GM13977 (cell line): ENCODE results near the gene MAN1B1.

Source experiments
- DNase-seq: peaks from one replicate; pipeline ENCODE4 v3.0.0; 2012; ENCODE audit warnings: low spot score
- in situ Hi-C: fragments of 300-500 bp; cut with MboI; formaldehyde crosslinking; loops from one replicate; pipeline ENCODE4 v1.12.0; 2022; ENCODE audit warnings: low sequenced_read_pairs, low pct_unique_long_range_greater_than_20kb, mixed read lengths, inconsistent platforms; ENCODE audit not compliant: unreplicated experiment
- TF ChIP-seq, protein P1 (sequence below): IDR thresholded peaks from 2 replicates; pipeline ENCODE4 v1.5.1; 2012; ENCODE audit warnings: mild to moderate bottlenecking, control low read depth; ENCODE audit not compliant: insufficient read depth; ENCODE audit errors: extremely low read depth, missing control alignments

Gene MAN1B1

DNA sequence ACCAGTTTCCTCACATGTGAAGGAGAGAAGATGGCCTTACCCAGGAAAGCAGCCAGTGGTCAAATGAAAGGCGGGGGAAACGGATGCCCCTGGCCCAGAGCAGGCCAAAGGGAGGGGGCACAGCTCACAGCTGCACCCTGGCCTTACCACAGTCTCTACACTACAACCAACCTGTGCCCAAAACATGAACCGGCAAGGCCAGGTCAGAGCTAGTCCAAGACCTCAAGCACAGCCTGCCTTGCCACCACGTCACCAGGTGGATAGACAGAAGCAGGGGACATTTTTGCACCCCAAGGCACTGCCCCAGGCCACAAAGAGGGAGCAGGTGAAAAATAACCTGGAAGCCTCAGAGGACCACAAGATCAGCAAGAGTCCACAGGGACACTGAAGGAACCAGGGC lies 56.7 kb downstream of the MAN1B1 start:
- TF ChIP-seq, protein P1, sequence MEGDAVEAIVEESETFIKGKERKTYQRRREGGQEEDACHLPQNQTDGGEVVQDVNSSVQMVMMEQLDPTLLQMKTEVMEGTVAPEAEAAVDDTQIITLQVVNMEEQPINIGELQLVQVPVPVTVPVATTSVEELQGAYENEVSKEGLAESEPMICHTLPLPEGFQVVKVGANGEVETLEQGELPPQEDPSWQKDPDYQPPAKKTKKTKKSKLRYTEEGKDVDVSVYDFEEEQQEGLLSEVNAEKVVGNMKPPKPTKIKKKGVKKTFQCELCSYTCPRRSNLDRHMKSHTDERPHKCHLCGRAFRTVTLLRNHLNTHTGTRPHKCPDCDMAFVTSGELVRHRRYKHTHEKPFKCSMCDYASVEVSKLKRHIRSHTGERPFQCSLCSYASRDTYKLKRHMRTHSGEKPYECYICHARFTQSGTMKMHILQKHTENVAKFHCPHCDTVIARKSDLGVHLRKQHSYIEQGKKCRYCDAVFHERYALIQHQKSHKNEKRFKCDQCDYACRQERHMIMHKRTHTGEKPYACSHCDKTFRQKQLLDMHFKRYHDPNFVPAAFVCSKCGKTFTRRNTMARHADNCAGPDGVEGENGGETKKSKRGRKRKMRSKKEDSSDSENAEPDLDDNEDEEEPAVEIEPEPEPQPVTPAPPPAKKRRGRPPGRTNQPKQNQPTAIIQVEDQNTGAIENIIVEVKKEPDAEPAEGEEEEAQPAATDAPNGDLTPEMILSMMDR: no peak
- DNase-seq: no peak
- in situ Hi-C loops: no loop called here

DNA sequence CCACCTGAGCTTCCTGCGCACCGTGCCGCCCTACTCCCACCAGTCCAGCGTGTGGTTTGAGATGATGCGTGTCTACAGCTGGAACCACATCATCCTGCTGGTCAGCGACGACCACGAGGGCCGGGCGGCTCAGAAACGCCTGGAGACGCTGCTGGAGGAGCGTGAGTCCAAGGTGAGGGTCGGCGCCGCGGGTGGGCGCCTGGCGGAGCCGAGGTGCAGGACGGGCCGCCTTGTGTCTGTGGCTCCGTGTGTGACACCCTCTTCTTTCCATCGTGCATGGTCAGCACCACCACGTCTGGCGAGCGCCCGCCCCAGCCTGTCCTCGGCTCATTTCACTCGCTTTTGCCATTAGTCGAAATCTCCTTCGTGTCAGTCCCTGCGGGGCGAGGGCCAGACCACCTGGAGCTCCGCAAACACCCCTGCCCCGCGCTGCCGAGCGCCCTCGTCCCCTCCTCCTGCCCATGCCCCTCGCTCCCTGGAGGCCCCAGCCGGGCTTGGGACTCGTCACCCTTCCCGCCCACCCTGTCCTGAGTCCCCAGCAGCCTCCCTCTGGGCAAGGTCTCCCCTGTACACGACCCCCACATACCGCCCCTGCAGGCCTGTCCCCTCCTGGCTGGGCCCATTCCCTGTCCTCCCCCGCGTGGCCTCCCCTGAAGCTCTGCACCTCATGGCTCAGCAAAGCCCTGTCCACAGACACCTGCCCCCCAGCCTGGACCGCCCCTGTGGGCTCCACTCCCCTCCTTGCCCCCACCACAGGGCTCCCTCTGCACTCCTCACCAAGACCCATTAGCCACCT lies 59.1 kb downstream of the MAN1B1 start:
- no peak for DNase-seq
- in situ Hi-C loops: no loop called here
- TF ChIP-seq, protein P1: no peak

DNA sequence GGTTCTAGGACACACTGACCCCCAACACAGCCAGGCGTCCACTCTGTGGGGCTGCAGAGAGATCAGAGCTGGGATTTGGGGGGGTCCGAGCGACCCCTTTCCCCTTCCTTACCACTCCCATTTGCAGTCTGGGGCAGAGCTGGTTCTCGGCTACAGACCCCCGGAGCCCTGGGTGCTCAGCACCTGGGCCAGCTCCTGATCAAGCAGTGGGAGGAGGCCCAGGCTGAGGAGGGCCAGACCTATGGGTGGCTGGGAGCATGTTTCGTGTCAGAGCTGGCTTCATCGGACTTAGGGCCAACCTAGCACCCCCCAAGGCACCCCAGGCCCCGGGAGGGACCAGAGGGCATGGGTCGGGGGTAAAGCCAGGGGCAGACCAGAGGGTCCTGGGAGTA lies 59.7 kb downstream of the MAN1B1 start:
- in situ Hi-C loops: no loop called here
- no peak for DNase-seq
- TF ChIP-seq, protein P1: no peak

DNA sequence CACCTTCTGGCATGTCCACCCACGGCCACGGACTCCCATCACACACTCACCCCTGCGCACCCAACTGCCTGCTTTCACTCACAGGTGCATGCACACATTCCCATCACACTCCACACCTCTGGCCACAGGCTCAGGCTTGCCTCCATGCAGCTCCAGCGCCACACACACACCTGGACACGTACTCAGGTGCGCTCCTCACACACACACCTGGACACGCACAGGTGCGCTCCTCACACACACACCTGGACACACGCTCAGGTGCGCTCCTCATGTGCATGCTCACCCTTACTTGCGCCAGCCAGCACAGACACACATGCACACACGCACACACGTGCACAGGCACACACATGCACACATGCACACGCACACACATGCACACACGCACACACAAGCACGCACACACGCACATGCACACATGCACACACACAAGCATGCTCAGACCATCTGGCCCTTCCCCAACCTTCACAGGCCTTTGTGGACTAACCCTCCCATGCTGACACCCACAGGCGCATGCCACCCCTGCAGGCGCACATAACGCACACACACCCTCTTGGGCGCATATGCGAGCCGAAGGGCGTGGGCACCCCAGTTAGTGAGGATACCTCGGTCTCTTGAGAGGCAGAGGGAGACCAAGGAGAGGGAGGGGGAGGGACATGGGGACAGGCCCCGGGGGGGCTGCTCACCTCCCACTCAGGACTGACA lies 60.5 kb downstream of the MAN1B1 start:
- DNase-seq: no peak
- TF ChIP-seq, protein P1: no peak
- in situ Hi-C loops: no loop called here

DNA sequence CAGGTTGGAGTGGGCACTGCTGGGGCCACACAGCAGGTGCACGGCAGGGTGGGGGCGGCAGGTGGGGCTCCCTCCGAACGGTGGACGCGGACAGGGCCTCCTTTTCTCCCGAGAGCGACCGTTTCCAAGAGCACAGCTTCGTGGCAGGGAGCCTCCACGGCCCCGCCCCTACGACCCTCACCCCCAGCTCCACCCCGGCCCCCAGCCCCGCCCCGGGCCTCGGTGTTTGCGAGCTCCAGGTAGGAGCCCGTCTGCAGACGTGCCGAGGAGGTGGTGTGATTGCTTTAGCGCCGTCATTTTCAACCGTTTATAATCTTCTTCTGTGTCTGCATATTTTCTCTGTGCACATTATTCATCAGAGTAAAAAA lies 61.0 kb downstream of the MAN1B1 start:
- TF ChIP-seq, protein P1: no peak

DNA sequence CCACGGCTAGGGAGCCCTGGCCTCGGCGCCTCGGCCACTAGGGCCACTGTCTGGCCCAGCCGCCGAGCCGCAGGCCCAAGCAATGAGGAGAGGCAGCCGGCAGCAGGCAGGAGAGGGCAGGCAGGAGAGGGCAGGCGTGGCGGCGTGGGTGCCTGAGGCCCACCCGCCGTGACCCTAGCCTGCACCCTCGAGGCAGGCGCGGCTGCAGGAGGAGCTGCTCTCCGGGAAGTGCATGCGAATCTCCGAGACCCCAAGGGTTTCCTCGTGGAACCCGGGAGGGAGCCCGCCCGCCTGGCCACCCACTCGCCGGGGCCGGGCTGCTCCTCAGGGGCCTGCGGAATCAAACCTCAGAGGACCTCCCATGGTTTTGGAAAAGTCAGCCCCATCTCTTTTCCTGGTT lies 61.5 kb downstream of the MAN1B1 start:
- TF ChIP-seq, protein P1: no peak
- no peak for DNase-seq
- in situ Hi-C loops: no loop called here

More for the DNA sequence above, 61.0 kb downstream of the MAN1B1 start:
- in situ Hi-C loops: no loop called here
- DNase-seq: no peak
